Spleen (tissue), 3 donors: Measurements from ENCODE around the gene PMPCA.
"Not testable (repeated sequence)": the region's sequence is repeated elsewhere in the genome, so short reads cannot be mapped to it uniquely, and the experiment has no call there.

Experiments
- POLR2A ChIP-seq, 3 donors: fragments of 450-650 bp; IDR thresholded peaks; one replicate each; pipeline ENCODE4 v1.5.1; 2017; ENCODE audit warnings: antibody characterized with exemption in 3 of 3, mild to moderate bottlenecking in 1 of 3
- POLR2AphosphoS5 ChIP-seq, 3 donors: sonication (generic); formaldehyde crosslinking; IDR thresholded peaks; one replicate each; pipeline ENCODE4 v1.5.1; 2017; ENCODE audit warnings: antibody characterized with exemption in 3 of 3

GRCh38 chr9:136405904-136406303 is 4.6 kb upstream of the PMPCA start:
- not testable (repeated sequence) for TF ChIP-seq POLR2AphosphoS5, POLR2A (IDR thresholded peaks at IDR 0.05)
